Smooth muscle cell (in vitro differentiated cells): Measurements from ENCODE around the gene RAB9A. TPM values are rescaled to one million over a fixed set of nuclear protein-coding genes. Genes with fewer than 3 reads are reported as not detected.
"Not testable (repeated sequence)": the region's sequence is repeated elsewhere in the genome, so short reads cannot be mapped to it uniquely, and the experiment has no call there.

Experiments
- DNase-seq: peaks from one replicate; lab custom pipeline; 2025; ENCODE audit not compliant: unreplicated experiment; lab: John Stamatoyannopoulos, UW
- H2AFZ ChIP-seq: fragments of 200-600 bp; sonication (generic); 2 replicates; pipeline ENCODE4 v1.6.0; 2016; ENCODE audit warnings: antibody characterized with exemption, low read depth, mild to moderate bottlenecking
- H3F3A ChIP-seq: fragments of 200-600 bp; sonication (generic); 2 replicates; pipeline ENCODE4 v1.6.0; 2017; ENCODE audit warnings: antibody characterized with exemption, low read depth
- H3K27ac ChIP-seq: fragments of 200-600 bp; sonication (generic); 2 replicates; pipeline ENCODE4 v1.5.1; 2016; ENCODE audit warnings: low read depth, mild to moderate bottlenecking
- H3K27me3 ChIP-seq: fragments of 200-600 bp; sonication (generic); 2 replicates; pipeline ENCODE4 v1.6.1; 2016; ENCODE audit warnings: low read depth, mild to moderate bottlenecking
- H3K36me3 ChIP-seq: fragments of 200-600 bp; sonication (generic); 2 replicates; pipeline ENCODE4 v1.5.1; 2016; ENCODE audit warnings: low read depth
- H3K4me1 ChIP-seq: fragments of 200-600 bp; sonication (generic); 2 replicates; pipeline ENCODE4 v1.5.1; 2016; ENCODE audit warnings: low read depth
- H3K4me2 ChIP-seq: fragments of 200-600 bp; sonication (generic); 2 replicates; pipeline ENCODE4 v1.6.0; 2016; ENCODE audit warnings: mild to moderate bottlenecking
- H3K4me3 ChIP-seq: fragments of 200-600 bp; sonication (generic); 2 replicates; pipeline ENCODE4 v1.5.1; 2016; ENCODE audit warnings: mild to moderate bottlenecking
- H3K79me2 ChIP-seq: fragments of 200-600 bp; sonication (generic); 2 replicates; pipeline ENCODE4 v1.6.0; 2016; ENCODE audit warnings: low read depth, mild to moderate bottlenecking
- H3K9ac ChIP-seq: fragments of 200-600 bp; sonication (generic); 2 replicates; pipeline ENCODE4 v1.6.0; 2016; ENCODE audit warnings: low read depth
- H3K9me3 ChIP-seq: fragments of 200-600 bp; sonication (generic); replicated peaks from 2 replicates; pipeline ENCODE4 v1.5.1; 2016; ENCODE audit warnings: low read depth
- H4K20me1 ChIP-seq: fragments of 200-600 bp; sonication (generic); 2 replicates; pipeline ENCODE4 v1.6.0; 2016; ENCODE audit warnings: low read depth
- WGBS: methylation state at CpG from one replicate; pipeline ENCODE4 v1.1.7; 2016; ENCODE audit warnings: low lambda C conversion rate; 5-methylcytosine and 5-hydroxymethylcytosine counted together
- polyA plus RNA-seq: library from polyadenylated mRNA; unstranded; fragments of >200 nt; fragmentation: Nextera tagmentation; extraction: Ambion mirVana; gene quantifications from 2 replicates; pipeline ENCODE4 v1.2.1, GENCODE V29; 2016
- total RNA-seq: library from RNA; depleted of rRNA; stranded (reverse); fragments of >200 nt; gene quantifications from 2 replicates; pipeline ENCODE4 v1.2.3, GENCODE V29; 2014
- TF ChIP-seq, protein P1 (sequence below): fragments of 200-600 bp; sonication (generic); IDR thresholded peaks from 2 replicates; pipeline ENCODE4 v1.5.1; 2017; ENCODE audit warnings: borderline replicate concordance, mild to moderate bottlenecking, antibody characterized with exemption; ENCODE audit not compliant: insufficient read depth, poor library complexity, severe bottlenecking

RAB9A gene
- total RNA-seq (25.8 and 42.3 TPM in 2 replicates), polyA plus RNA-seq (22.1 and 31.5 TPM in 2 replicates)

DNA sequence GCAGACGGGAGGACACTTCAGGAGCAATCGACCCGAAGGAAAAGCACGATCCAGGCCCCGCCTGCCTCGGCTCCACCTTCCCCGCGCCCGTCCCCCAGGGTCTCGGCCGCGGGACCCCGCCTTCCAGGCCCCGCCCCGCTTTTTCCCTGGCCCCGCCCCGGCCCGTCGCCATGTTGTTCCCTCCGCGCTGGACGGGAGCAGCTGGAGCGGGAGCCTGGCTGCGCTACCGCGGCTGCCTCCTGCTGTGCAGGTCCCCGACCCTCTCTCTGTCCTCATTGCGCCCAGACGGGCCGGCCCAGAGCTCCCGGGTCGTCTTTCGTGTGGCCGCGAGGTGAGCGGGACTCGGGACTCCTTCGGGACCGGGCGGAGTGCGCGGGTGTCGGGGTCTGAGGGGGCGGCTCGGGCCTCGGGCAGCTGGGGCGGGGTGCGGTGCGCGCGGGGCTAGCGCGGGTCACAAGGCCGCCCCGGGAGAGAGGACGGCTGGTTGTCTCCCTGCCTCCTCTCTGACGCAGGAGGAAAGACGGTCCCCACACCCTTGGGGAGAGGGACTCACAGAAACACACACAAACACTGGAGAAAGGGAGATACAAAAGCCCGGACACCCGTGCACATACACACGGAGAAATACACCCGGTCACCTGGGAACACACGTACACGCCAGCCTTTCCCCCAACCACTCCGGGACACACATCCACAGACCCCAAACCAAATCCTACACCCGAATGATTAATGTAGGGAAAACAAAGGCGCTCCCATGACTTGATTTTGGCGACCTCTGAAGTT lies at the start of gene RAB9A:
TSS of gene RAB9A (plus strand) at position 171 of the 783 bp plus-strand sequence. CDS start 19,619 bp downstream, outside the sequence.
- H3K4me2 ChIP-seq: peak within 1 kb of the TSS; percentile 86
- no peaks in the 10 kb centered on the region for H3F3A ChIP-seq
- H4K20me1 ChIP-seq: peaks cover 31% of the 10 kb centered on the region
- H2AFZ ChIP-seq: peak within 1 kb of the TSS; percentile 81
- peak; percentile 35 for DNase-seq
- H3K27ac ChIP-seq: peak within 1 kb of the TSS; percentile 94
- 38% methylated on average over 46 of the region's 68 CpGs for WGBS
- peak within 1 kb of the TSS; percentile 67 for H3K4me3 ChIP-seq
- H3K9me3 ChIP-seq: no peaks in the 10 kb centered on the region
- H3K79me2 ChIP-seq: peaks cover 46% of the 10 kb centered on the region
- peak within 1 kb of the TSS; percentile 96 for H3K9ac ChIP-seq
- TF ChIP-seq, protein P1, sequence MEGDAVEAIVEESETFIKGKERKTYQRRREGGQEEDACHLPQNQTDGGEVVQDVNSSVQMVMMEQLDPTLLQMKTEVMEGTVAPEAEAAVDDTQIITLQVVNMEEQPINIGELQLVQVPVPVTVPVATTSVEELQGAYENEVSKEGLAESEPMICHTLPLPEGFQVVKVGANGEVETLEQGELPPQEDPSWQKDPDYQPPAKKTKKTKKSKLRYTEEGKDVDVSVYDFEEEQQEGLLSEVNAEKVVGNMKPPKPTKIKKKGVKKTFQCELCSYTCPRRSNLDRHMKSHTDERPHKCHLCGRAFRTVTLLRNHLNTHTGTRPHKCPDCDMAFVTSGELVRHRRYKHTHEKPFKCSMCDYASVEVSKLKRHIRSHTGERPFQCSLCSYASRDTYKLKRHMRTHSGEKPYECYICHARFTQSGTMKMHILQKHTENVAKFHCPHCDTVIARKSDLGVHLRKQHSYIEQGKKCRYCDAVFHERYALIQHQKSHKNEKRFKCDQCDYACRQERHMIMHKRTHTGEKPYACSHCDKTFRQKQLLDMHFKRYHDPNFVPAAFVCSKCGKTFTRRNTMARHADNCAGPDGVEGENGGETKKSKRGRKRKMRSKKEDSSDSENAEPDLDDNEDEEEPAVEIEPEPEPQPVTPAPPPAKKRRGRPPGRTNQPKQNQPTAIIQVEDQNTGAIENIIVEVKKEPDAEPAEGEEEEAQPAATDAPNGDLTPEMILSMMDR: no peak
- peaks cover 6% of the 10 kb centered on the region for H3K4me1 ChIP-seq
- H3K27me3 ChIP-seq: no peaks in the 10 kb centered on the region
- no peaks in the 10 kb centered on the region for H3K36me3 ChIP-seq

- not testable (repeated sequence) for H3K9me3 ChIP-seq, H3K79me2 ChIP-seq, H3K4me2 ChIP-seq, H3K4me3 ChIP-seq, H3K9ac ChIP-seq, H3K4me1 ChIP-seq, H3F3A ChIP-seq, H3K27me3 ChIP-seq, H3K36me3 ChIP-seq, DNase-seq, H4K20me1 ChIP-seq, H3K27ac ChIP-seq, H2AFZ ChIP-seq
- WGBS: 71% methylated on average over 3 of the region's 4 CpGs
Measured at GRCh38 chrX:13641684-13642083, 47.2 kb upstream of the RAB9A start.

DNA sequence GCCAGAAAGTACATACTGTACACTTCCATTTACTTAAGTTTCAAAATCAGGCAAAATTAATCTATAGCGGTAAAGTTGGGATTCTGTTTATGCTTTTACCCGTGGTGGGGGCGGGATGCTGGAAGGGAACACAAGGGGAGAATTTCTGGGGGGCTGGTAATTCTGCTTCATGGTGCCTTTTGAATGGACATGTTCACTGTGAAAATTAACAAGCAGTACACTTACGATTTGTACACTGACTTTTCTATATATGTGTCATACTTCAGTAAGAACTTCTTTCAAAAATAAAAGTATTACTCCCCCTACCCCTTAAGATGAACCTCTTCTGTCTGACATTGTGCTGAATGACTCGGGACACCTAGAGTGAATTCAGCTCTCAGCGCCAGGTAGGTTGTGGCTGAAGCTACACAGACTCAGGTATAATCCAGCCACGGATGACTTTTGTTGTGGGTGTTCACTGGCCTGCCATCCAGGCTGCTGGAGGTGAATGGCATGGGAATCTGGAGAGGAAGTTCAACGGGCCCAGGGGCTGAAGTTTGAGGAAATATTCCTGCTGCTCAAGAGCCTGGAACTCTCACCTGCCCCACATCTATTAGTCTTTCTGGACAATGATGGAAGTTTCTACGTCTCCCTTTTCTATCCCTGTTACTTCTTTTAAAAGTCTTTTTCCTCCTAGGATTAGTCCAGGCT lies 43.3 kb upstream of the RAB9A start:
- no peaks in the 10 kb centered on the region for H3K36me3 ChIP-seq
- no peaks in the 10 kb centered on the region for H3K9me3 ChIP-seq
- no peak overlapping the region for H3K4me2 ChIP-seq
- no peak overlapping the region for H3K9ac ChIP-seq
- no peak overlapping the region for H3K4me3 ChIP-seq
- H3K79me2 ChIP-seq: no peaks in the 10 kb centered on the region
- H3F3A ChIP-seq: no peaks in the 10 kb centered on the region
- no peak for DNase-seq
- no peaks in the 10 kb centered on the region for H3K4me1 ChIP-seq
- H4K20me1 ChIP-seq: no peaks in the 10 kb centered on the region
- TF ChIP-seq, protein P1: no peak
- no peak overlapping the region for H3K27ac ChIP-seq
- no peaks in the 10 kb centered on the region for H3K27me3 ChIP-seq
- H2AFZ ChIP-seq: no peak overlapping the region
- WGBS: 63% methylated on average over 9 of the region's 9 CpGs

- no peak overlapping the region for H3K4me3 ChIP-seq
- H2AFZ ChIP-seq: peak overlapping the region; percentile 36
- no peaks in the 10 kb centered on the region for H4K20me1 ChIP-seq
- no peak overlapping the region for H3K4me2 ChIP-seq
- 40% methylated on average over 3 of the region's 3 CpGs for WGBS
- no peaks in the 10 kb centered on the region for H3K36me3 ChIP-seq
- DNase-seq: no peak
- no peaks in the 10 kb centered on the region for H3K79me2 ChIP-seq
- H3K9ac ChIP-seq: no peak overlapping the region
- TF ChIP-seq, protein P1: peak; percentile 61
- no peaks in the 10 kb centered on the region for H3K4me1 ChIP-seq
- no peaks in the 10 kb centered on the region for H3K27me3 ChIP-seq
- no peaks in the 10 kb centered on the region for H3F3A ChIP-seq
- H3K9me3 ChIP-seq: no peaks in the 10 kb centered on the region
- peak overlapping the region; percentile 88 for H3K27ac ChIP-seq
Measured at GRCh38 chrX:13646154-13646549, 42.8 kb upstream of the RAB9A start.
